GM23338 (cell line): ENCODE results near the gene KCND2. TPM values are rescaled to one million over a fixed set of nuclear protein-coding genes. Genes with fewer than 3 reads are reported as not detected.

Experiments used
- ATAC-seq: fragments of 200-7000 bp; cut with Tn5 transposase; 3 replicates; pipeline ENCODE4 v1.9.1; 2020
- DNase-seq: peaks from one replicate; pipeline ENCODE4 v3.0.0-alpha.2; 2015; ENCODE audit warnings: low spot score
- H2AFZ ChIP-seq: fragments of 200-600 bp; sonication (generic); 2 replicates; pipeline ENCODE4 v1.8.0; 2016; ENCODE audit warnings: antibody characterized with exemption, mild to moderate bottlenecking, moderate library complexity
- H3F3A ChIP-seq: fragments of 200-600 bp; sonication (generic); replicated peaks from 2 replicates; pipeline ENCODE4 v1.8.0; 2017; ENCODE audit warnings: antibody characterized with exemption, mixed run types, low read depth
- H3K27ac ChIP-seq: fragments of 200-600 bp; sonication (generic); 2 replicates; pipeline ENCODE4 v1.6.1; 2016; ENCODE audit warnings: low read depth
- H3K27me3 ChIP-seq: fragments of 200-600 bp; sonication (generic); 2 replicates; pipeline ENCODE4 v1.8.0; 2016; ENCODE audit warnings: mild to moderate bottlenecking, mixed run types, moderate library complexity; ENCODE audit not compliant: insufficient read depth
- H3K36me3 ChIP-seq: fragments of 200-600 bp; sonication (generic); 2 replicates; pipeline ENCODE4 v1.8.0; 2016; ENCODE audit warnings: mild to moderate bottlenecking; ENCODE audit not compliant: insufficient read depth
- H3K4me1 ChIP-seq: fragments of 200-600 bp; sonication (generic); 2 replicates; pipeline ENCODE4 v1.8.0; 2016; ENCODE audit warnings: mild to moderate bottlenecking, moderate library complexity; ENCODE audit not compliant: insufficient read depth
- H3K4me2 ChIP-seq: fragments of 200-600 bp; sonication (generic); 2 replicates; pipeline ENCODE4 v1.7.1; 2017; ENCODE audit warnings: mixed run types
- H3K4me3 ChIP-seq: fragments of 200-600 bp; sonication (generic); 2 replicates; pipeline ENCODE4 v1.6.1; 2016; ENCODE audit warnings: mixed run types
- H3K79me2 ChIP-seq: fragments of 200-600 bp; sonication (generic); replicated peaks from 2 replicates; pipeline ENCODE4 v1.8.0; 2017; ENCODE audit warnings: mild to moderate bottlenecking; ENCODE audit not compliant: insufficient read depth
- H3K9me2 ChIP-seq: fragments of 200-600 bp; sonication (generic); 2 replicates; pipeline ENCODE4 v1.8.0; 2017; ENCODE audit not compliant: insufficient read depth
- H4K20me1 ChIP-seq: fragments of 200-600 bp; sonication (generic); replicated peaks from 2 replicates; pipeline ENCODE4 v1.8.0; 2017; ENCODE audit warnings: mild to moderate bottlenecking; ENCODE audit not compliant: insufficient read depth
- H3K27ac Mint-ChIP-seq: 2 replicates; pipeline ENCODE4 v1.8.0; 2020; ENCODE audit warnings: inconsistent platforms, mild to moderate bottlenecking, moderate library complexity, mixed read lengths
- H3K27me3 Mint-ChIP-seq: 3 replicates; pipeline ENCODE4 v1.8.0; 2022; ENCODE audit warnings: low read depth, mild to moderate bottlenecking, moderate library complexity, mixed read lengths, inconsistent platforms; ENCODE audit not compliant: insufficient read depth, poor library complexity
- H3K36me3 Mint-ChIP-seq: 3 replicates; pipeline ENCODE4 v1.8.0; 2021; ENCODE audit warnings: low read depth, mild to moderate bottlenecking, inconsistent platforms, moderate library complexity, mixed read lengths
- H3K4me1 Mint-ChIP-seq: 3 replicates; pipeline ENCODE4 v1.8.0; 2020; ENCODE audit warnings: mild to moderate bottlenecking, inconsistent platforms, mixed read lengths
- H3K4me3 Mint-ChIP-seq: 3 replicates; pipeline ENCODE4 v1.8.0; 2021; ENCODE audit warnings: moderate library complexity, mild to moderate bottlenecking, inconsistent platforms, mixed read lengths
- H3K9me3 Mint-ChIP-seq: 3 replicates; pipeline ENCODE4 v1.8.0; 2020; ENCODE audit warnings: moderate library complexity, mild to moderate bottlenecking, inconsistent platforms, mixed read lengths
- CREB1 ChIP-seq: fragments of 250-450 bp; sonication (Bioruptor Pico); IDR thresholded peaks from 2 replicates; pipeline ENCODE4 v1.5.0; 2020; ENCODE audit warnings: low read depth, mild to moderate bottlenecking, moderate library complexity
- CTCF ChIP-seq, 2 experiments: fragments of 200-600 bp in 1 of 2; sonication (generic) in 1 of 2; conservative IDR thresholded peaks; 2 replicates each; pipeline versions ENCODE4 v1.5.1 to v1.6.1; 2016 to 2017; ENCODE audit warnings: antibody characterized with exemption in 2 of 2, low read depth in 2 of 2, mild to moderate bottlenecking in 2 of 2, moderate library complexity in 1 of 2
- ETS1 ChIP-seq: IDR thresholded peaks from 2 replicates; pipeline ENCODE4 v1.6.1; 2016; ENCODE audit warnings: antibody characterized with exemption
- EZH2 ChIP-seq: fragments of 200-600 bp; sonication (generic); IDR thresholded peaks from one replicate; pipeline ENCODE4 v1.8.0; 2017; ENCODE audit warnings: antibody characterized with exemption, mild to moderate bottlenecking, low read depth; ENCODE audit not compliant: unreplicated experiment
- EZH2phosphoT487 ChIP-seq: fragments of 200-600 bp; sonication (generic); IDR thresholded peaks from one replicate; pipeline ENCODE4 v1.8.1; 2018; ENCODE audit warnings: antibody characterized with exemption; ENCODE audit not compliant: unreplicated experiment
- JUNB ChIP-seq: IDR thresholded peaks from one replicate; pipeline ENCODE4 v1.6.1; 2016; ENCODE audit warnings: antibody characterized with exemption; ENCODE audit not compliant: unreplicated experiment
- NANOG ChIP-seq: IDR thresholded peaks from 2 replicates; pipeline ENCODE4 v1.6.1; 2016; ENCODE audit warnings: antibody characterized with exemption, borderline replicate concordance
- POLR2AphosphoS5 ChIP-seq: IDR thresholded peaks from 2 replicates; pipeline ENCODE4 v1.6.1; 2016; ENCODE audit warnings: antibody characterized with exemption, low read depth
- REST ChIP-seq: IDR thresholded peaks from one replicate; pipeline ENCODE4 v1.6.1; 2018; ENCODE audit warnings: antibody characterized with exemption; ENCODE audit not compliant: unreplicated experiment
- STAT1 ChIP-seq: IDR thresholded peaks from one replicate; pipeline ENCODE4 v1.6.1; 2016; ENCODE audit warnings: antibody characterized with exemption; ENCODE audit not compliant: unreplicated experiment
- ZNF114 ChIP-seq: fragments of 250-450 bp; sonication (Bioruptor Pico); IDR thresholded peaks from 2 replicates; pipeline ENCODE4 v1.5.0; 2020; ENCODE audit warnings: mild to moderate bottlenecking, moderate library complexity
- ZNF331 ChIP-seq: fragments of 250-450 bp; sonication (Bioruptor Pico); IDR thresholded peaks from 2 replicates; pipeline ENCODE4 v1.5.0; 2020; ENCODE audit warnings: low read depth, mild to moderate bottlenecking, moderate library complexity
- ZNF462 ChIP-seq: fragments of 250-450 bp; sonication (Bioruptor Pico); IDR thresholded peaks from 2 replicates; pipeline ENCODE4 v1.5.0; 2020; ENCODE audit warnings: mild to moderate bottlenecking, moderate library complexity
- polyA plus RNA-seq: library from polyadenylated mRNA; unstranded; fragments of >200 nt; fragmentation: Nextera tagmentation; extraction: Ambion mirVana; gene quantifications from 2 replicates; pipeline ENCODE4 v1.2.1, GENCODE V29; 2016
- total RNA-seq: library from RNA; depleted of rRNA; stranded (reverse); fragments of >200 nt; shearing (Covaris generic); gene quantifications from 2 replicates; pipeline ENCODE4 v1.2.3, GENCODE V29; 2014

Gene KCND2
- total and polyA plus RNA-seq, 2 experiments from 2014 or later, result 7.1 to 15.6 TPM

- Mint-ChIP-seq H3K9me3 (no peaks in the 10 kb centered on the region), H3K36me3 (no peaks in the 10 kb centered on the region), H3K27me3 (peaks cover 1% of the 10 kb centered on the region), H3K4me1 (peaks cover 7% of the 10 kb centered on the region; the same call in 2 of the 3 replicates), H3K27ac (no peak overlapping the region), H3K4me3 (no peak overlapping the region)
- H3K36me3 ChIP-seq, result no peaks in the 10 kb centered on the region
- no peak overlapping the region for H2AFZ ChIP-seq
- H3K4me3 ChIP-seq, result no peak overlapping the region
- TF ChIP-seq JUNB (no peak), STAT1 (no peak), CREB1 (CRISPR knock-in tag) (no peak), POLR2AphosphoS5 (no peak), NANOG (no peak), ZNF331 (CRISPR knock-in tag) (no peak), REST (no peak), ZNF114 (CRISPR knock-in tag) (no peak), ZNF462 (CRISPR knock-in tag) (no peak), CTCF (conservative IDR thresholded peaks at IDR 0.05; ENCODE audit: low read depth in 2 of 2) (no peak), ETS1 (no peak), EZH2phosphoT487 (no peak), EZH2 (no peak)
- no peaks in the 10 kb centered on the region for H3K9me2 ChIP-seq
- peak; percentile 83 for ATAC-seq
- no peaks in the 10 kb centered on the region for H4K20me1 ChIP-seq
- H3F3A ChIP-seq, result no peaks in the 10 kb centered on the region
- no peak overlapping the region for H3K27ac ChIP-seq
- H3K4me1 ChIP-seq, result no peaks in the 10 kb centered on the region
- no peaks in the 10 kb centered on the region for H3K27me3 ChIP-seq
- DNase-seq, result peak; percentile 47
- no peak overlapping the region for H3K4me2 ChIP-seq
- H3K79me2 ChIP-seq, result no peaks in the 10 kb centered on the region
Observed at GRCh38 chr7:120684463-120684862, 411.5 kb downstream of the KCND2 start.
